Measurements from ENCODE around the gene SSBP3. TPM values are rescaled to one million over a fixed set of nuclear protein-coding genes. Genes with fewer than 3 reads are reported as not detected.

SSBP3 gene
- polyA plus RNA-seq, 1 donor from 2014 or later: 6.6 TPM

Other genes starting within 250 kb of the SSBP3 start
- 4.1 TPM for gene CYB5RL, start 206.4 kb downstream of the SSBP3 start, polyA plus RNA-seq
- gene MRPL37, start 206.2 kb downstream of the SSBP3 start, polyA plus RNA-seq: 56.2 TPM
- gene ACOT11, start 141.8 kb upstream of the SSBP3 start, polyA plus RNA-seq: 0.41 TPM
- not detected for gene FAM151A, start 217.1 kb upstream of the SSBP3 start, polyA plus RNA-seq
- gene MROH7, start 235.4 kb upstream of the SSBP3 start, polyA plus RNA-seq: not detected